HG03378 (cell line): Measurements from ENCODE around the gene ARL16.

Experiments
- ATAC-seq: cut with Tn5 transposase; IDR thresholded peaks from one replicate; pipeline ENCODE4 v1.9.1; 2021; ENCODE audit warnings: mild to moderate bottlenecking, moderate library complexity; ENCODE audit not compliant: unreplicated experiment

ARL16 gene

DNA sequence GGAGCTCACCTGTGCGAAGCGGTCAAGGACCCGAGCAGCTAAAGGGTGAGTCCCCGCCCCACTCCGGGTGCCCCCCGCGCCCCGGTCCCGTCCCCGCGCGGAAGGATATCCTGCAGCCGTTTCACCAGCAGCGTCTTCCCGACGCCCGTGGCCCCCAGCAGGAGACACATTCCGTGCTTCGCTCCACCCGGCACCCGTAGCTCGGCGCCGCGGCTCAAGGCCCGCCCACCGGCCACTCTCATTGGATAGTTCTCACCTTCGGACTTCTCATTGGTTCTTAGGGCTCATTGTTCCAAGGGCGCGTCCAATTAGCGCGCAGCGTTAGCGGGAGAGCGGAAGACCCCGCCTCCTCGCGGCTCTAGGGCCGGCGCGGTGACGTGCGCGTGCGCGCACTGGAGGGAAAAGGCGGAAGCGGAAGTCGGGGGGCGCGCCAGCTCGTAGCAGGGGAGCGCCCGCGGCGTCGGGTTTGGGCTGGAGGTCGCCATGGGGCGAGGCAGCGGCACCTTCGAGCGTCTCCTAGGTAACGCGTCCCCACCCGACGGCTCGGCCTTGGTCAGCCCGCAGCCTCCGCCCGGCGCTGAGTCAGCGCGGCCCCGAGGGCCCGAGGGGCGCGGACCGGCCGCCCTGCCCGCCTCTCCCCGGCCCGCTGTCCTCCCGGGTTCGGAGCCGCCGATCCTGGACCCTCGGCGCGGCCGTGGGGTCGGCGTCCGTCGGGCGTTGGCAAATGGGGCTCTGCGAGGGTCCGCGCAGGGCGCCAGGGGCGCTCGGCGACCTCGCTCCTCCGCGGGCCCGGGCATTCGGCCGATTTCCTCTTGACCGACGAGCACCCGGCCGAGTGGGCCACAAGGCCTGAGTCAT is at the start of gene ARL16, which contains the start of gene HGS:
TSS of gene ARL16 (minus strand) at position 214 of the 858 bp plus-strand sequence. CDS start at position 170, 44 bp downstream.
TSS of gene HGS (plus strand) at position 428 of the 858 bp plus-strand sequence. CDS start at position 484, 56 bp downstream.
- peak; percentile 91 for ATAC-seq

DNA sequence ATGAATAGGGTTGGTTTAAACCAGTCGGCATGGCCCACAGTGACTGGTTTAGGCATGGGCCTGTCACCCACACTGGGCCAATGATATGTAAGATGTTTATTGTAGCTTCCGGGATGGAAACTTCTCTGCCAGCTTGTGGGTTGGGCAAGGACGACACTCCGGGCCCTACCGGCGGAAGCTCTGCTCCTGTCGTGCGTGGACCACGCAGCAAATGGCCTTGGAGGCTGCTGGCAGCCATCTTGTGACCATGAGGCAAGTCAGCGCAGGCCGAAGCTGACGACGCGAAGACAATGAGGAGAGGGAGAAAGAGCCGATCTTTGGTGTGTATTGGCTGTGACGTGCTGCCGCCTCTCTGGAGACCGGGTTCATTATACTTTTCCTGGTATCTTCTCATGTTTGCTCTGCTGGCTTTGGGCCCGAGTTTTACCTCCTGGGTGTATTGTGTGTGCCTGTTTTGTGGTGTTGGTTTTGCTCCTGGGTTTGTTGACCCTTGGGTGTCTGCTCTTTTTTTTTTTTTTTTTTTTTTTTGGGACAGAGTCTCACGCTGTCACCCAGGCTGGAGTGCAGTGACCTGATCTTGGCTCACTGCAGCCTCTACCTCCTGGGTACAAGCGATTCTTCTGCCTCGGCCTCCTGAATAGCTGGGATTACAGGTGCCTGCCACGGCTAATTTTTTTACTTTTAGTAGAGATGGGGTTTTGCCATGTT is 43.9 kb upstream of the ARL16 start:
- ATAC-seq, result no peak

- no peak for ATAC-seq
Measured at GRCh38 chr17:81726004-81726403, 42.4 kb upstream of the ARL16 start.

- ATAC-seq, result no peak
Measured at GRCh38 chr17:81725439-81725838, 41.8 kb upstream of the ARL16 start.

GRCh38 chr17:81723651-81724209 is 40.1 kb upstream of the ARL16 start:
- no peak for ATAC-seq

DNA sequence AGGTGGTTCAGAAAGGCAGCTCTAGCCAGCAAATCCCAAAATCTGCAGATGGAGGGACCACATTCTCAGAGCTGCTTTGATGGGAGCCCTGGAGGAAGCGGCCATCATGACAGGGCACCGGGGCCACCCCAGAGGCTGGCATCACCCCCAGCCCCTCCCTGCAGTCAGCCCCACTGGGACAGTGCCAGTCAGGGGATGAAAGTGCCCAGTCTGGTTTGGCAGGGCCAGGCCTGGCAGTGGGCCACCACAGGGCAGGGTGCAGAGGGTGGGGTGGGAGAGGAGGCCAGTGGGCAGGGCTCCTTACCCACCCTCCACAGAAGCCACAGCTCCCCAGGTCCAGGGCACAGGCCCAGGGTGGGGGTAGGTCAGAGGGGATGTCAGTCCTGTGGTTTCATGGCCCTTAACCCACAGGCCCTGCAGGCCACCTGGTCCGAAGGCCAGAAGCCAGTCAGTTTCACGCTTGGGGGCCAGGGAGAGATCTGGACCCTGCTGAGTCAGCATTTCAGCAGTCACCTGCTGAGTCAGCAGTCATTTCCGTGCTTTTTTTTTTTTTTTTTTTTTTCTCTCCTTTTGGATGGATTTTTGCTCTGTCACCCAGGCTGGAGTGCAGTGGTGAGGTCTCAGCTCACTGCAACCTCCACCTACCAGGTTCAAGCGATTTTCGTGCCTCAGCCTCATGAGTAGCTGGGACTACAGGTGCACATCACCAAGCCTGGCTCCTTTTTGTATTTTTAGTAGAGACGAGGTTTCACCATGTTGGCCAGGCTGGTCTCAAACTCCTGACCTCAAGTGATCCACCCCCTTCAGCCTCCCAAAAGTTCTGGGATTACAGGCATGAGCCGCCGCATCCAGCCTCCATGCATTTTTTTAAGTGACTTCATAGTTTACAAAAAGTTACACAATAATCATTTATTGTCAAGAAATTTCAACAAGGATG is 38.9 kb upstream of the ARL16 start:
- no peak for ATAC-seq

DNA sequence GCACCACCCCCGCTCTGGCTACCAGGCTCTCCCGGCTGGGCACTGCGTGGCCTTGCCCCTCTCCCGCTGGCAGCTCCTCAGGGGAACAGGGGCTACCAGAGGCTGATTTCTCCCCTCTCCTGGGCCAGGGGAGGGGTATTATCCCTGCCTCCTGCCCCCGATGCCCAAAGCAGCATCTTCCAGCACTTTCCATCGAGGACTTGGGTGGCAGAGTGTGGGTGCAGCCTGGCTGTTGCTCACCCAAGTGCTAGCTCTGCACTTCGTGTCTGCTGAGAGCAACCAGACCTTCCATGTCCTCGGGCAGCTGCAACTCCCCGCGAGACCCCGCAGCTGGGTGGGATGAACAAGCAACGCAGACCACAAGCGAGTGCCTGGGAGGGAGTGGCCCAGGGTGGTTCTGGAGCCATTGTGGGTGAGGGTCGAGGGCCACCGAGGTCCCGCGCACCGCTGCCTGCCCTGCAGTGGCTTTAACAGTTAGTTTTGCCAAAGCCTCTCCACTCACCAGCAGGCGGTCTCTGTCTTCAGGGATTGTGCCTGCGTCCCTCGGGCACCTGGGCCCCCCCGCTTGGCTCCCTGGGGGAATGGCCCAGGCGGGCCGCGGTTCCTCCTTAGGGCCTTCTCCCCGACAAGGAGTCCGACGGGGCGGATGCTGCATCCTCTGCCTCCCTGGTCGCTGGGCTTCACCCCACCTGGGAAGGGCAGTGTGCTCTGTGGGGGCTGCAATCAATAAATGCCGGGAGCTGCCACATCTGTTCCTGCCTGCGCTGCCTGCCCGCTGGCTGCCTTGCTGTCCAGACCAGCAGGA is 36.9 kb upstream of the ARL16 start:
- no peak for ATAC-seq

DNA sequence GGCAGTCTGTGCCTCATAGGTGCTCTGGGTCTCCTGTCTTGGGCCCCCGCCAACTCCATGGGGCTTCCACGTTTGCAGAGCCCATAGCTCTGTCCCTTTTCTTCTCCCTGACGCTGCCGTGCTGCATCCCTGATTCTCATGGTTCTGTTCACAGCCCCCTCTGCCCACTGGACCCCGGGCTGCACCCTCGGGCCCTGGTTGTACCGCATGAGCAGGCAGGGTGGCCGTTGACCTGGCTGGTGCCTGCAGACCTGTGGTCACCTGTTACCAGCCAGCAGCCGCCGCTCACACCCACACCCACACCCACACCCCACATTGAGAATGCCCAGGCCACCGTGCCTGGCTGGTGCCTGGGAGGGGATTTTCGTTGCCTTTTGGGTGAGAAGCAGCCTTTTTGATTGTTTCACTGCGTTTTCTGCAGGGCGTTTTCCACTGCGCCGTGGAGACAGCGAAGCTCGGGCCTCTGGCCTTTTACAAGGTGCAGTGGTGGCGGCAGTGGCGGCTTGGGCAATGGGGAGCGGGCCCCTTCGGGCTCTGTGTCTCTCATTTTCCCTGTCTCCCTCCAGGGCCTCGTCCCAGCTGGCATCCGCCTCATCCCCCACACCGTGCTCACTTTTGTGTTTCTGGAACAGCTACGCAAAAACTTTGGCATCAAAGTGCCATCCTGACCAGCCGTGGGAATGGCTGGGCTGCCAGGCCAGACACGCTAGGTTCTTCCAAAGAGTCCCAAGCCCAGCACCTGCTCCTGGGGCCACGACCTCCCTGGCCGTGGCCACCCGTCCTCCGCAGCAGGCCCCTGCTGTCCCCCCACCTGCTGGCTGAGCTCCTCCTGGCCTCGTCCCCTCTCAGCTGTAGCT is 36.0 kb upstream of the ARL16 start:
- no peak for ATAC-seq

DNA sequence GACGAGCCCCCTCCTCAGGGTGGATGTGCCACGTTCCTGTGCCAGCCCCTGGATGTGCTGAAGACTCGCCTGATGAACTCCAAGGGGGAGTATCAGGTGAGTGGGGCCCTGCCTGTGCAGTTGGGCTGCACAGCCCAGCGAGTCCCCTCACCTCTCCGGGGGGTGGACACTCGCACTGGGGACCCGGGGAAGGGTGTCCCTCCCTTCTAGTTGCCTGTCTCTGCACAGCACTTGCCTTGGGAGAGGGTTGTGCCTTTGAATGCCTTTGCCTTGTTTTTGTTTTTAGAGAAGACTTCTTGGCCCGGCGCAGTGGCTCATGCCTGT is 34.1 kb upstream of the ARL16 start:
- ATAC-seq, result no peak

DNA sequence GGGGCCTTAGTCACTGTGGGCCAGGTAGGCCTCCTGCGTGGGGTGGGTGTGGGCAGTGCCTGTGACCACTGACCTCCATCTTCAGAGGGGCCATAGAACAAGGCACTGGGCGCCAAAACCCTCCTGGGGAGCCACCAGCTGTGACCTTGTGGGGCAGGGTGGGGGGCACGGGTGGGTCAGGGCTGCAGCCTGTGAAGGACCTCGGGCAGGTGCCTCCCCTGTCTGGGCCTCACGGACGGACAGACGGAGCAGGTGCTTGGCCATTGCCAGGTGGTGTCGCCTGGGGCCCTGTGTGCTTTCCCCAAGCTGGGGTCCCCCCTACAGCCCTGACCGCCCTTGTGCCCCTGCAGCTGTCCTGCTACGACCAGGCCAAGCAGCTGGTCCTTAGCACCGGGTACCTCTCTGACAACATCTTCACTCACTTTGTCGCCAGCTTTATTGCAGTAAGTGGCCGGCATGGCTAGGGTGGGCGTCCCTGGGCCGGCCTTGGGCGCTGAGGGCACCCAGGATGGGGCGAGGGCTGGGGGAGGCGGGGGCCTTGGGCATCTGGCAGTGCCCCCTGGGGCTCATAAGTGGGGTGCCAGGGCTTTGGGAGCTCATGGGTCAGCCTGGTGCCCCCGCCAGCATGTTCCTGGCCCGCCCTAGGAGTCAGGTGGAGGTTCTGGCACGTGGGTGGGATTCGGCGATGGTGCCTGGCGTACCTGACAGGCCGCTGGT is 33.6 kb upstream of the ARL16 start:
- ATAC-seq, result no peak

- ATAC-seq, result no peak
Measured at GRCh38 chr17:81716674-81716996, 33.0 kb upstream of the ARL16 start.

DNA sequence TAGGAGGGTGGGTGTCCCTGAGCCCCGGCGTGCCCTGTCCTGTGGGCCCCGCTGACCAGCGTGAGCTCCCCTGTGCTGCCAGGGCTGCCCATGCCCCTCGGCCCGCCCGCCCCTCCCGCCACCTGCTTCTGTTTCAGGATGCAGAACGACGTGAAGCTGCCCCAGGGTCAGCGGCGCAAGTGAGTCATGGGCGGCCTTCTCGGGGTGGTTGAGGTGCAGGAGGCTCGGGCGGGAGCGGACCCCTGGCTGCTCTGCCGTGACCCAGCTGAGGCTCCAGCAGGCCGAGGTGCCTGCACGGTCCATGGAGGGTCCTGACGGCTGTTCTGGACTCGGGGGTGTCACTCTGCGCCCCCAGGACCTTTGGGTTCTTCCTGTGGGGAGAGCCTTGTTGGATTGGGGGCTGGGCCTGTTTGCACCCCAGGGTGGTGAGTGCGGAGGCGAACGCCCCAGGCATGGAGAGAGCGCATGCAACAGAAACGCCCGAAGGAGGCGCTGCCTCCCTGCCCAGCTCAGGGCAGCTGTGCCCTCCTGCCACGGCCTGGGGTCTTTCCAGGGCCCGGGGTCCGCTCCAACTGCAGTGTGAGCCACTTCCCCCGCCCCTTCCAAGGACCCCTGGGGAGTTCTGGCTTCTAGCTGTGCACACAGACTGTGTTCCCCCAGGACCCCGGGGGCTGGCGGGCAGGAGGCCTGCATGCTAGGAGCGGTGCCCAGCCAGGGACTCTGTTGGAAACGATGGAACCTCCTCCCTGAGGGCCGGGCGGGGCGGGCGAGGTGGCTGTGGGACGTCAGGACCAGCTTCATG is 32.5 kb upstream of the ARL16 start:
- no peak for ATAC-seq

DNA sequence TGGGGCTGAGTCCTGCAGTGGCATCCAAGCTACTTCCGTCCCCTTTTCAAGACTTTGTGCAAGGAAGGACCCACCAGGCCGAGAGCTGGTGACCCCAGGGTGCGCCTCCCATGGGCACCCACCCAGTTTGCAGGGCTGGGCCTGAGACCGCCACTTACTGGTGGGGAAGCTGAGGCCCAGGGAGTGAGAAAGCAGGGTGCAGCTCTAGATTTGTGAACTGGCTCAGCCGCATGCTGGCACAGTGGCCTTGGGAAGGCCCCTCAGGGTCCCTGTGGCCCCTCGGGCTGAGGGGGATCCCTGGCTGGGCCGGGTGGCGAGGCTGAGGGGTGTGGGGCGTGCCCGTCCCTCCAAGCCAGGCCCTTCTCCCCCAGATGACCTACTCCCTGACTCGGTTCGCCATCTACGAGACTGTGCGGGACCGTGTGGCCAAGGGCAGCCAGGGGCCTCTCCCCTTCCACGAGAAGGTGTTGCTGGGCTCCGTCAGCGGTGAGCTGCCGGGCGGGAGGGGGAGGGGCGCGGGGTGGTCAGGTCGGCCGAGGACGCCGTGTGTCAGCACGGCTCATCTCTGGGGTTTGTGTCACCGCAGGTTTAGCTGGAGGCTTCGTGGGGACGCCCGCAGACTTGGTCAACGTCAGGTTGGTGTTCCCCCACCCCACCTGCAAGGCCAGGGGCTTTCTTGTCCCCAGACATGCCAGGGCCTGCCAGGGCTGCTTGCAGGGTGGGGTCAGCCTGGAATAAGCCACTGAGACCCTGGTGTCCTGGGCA is 31.7 kb upstream of the ARL16 start:
- ATAC-seq, result no peak

GRCh38 chr17:81714412-81715106 is 31.0 kb upstream of the ARL16 start:
- ATAC-seq, result no peak

- ATAC-seq, result no peak
Measured at GRCh38 chr17:81713556-81714411, 30.2 kb upstream of the ARL16 start.
